H1 (cell line): ENCODE measurements around the gene BABAM2. TPM values are rescaled to one million over a fixed set of nuclear protein-coding genes. Genes with fewer than 3 reads are reported as not detected.

Source experiments
- CTCF ChIA-PET: fragments of 300-600 bp; sonication (Branson Sonifier 250); formaldehyde crosslinking; loops from one replicate; lab custom pipeline; 2021; ENCODE audit not compliant: partially characterized antibody; lab: Charles Lee
- POLR2A ChIA-PET: fragments of 300-600 bp; sonication (Branson Sonifier 250); formaldehyde crosslinking; loops from one replicate; lab custom pipeline; 2021; ENCODE audit warnings: inconsistent platforms; ENCODE audit not compliant: partially characterized antibody; lab: Charles Lee
- DNase-seq, 2 experiments: peaks; one replicate each; pipeline versions ENCODE4 v3.0.0 to v3.0.0-alpha.2; 2010 to 2022; ENCODE audit warnings: low spot score in 2 of 2, low read depth in 1 of 2, mixed read lengths in 1 of 2
- FAIRE-seq: peaks from 2 replicates; lab custom pipeline; 2011; peaks lifted over from hg19 to GRCh38; lab: Jason Lieb, UNC
- H2AFZ ChIP-seq: 2 replicates; pipeline ENCODE4 v1.8.1; 2012; ENCODE audit warnings: low read length, inconsistent platforms
- H2AK5ac ChIP-seq: 2 replicates; pipeline ENCODE4 v1.6.1; 2013; ENCODE audit warnings: low read depth, low read length
- H2BK120ac ChIP-seq: replicated peaks from 2 replicates; pipeline ENCODE3; 2013; ENCODE audit warnings: low read depth, low read length, inconsistent platforms
- H2BK12ac ChIP-seq: 2 replicates; pipeline ENCODE4 v1.6.1; 2013; ENCODE audit warnings: low read depth, low read length
- H2BK15ac ChIP-seq: 2 replicates; pipeline ENCODE4 v1.6.1; 2013; ENCODE audit warnings: low read length
- H2BK20ac ChIP-seq: 2 replicates; pipeline ENCODE4 v1.6.1; 2013; ENCODE audit warnings: low read length
- H2BK5ac ChIP-seq: 2 replicates; pipeline ENCODE4 v1.6.1; 2013; ENCODE audit warnings: low read depth, low read length
- H3K14ac ChIP-seq: 2 replicates; pipeline ENCODE4 v1.6.1; 2013; ENCODE audit warnings: inconsistent platforms; ENCODE audit not compliant: insufficient read length
- H3K18ac ChIP-seq: 2 replicates; pipeline ENCODE4 v1.6.1; 2013; ENCODE audit warnings: low read length; ENCODE audit errors: extremely low read depth
- H3K23ac ChIP-seq: 2 replicates; pipeline ENCODE4 v1.6.1; 2013; ENCODE audit warnings: inconsistent platforms; ENCODE audit not compliant: insufficient read length
- H3K23me2 ChIP-seq: 2 replicates; pipeline ENCODE4 v1.6.1; 2013; ENCODE audit warnings: low read depth, low read length
- H3K27ac ChIP-seq: 2 replicates; pipeline ENCODE4 v1.6.1; 2011; ENCODE audit warnings: low read depth, low read length, inconsistent platforms
- H3K27me3 ChIP-seq, 4 experiments: replicated peaks in 1 of 4; 1 replicate in 1 of 4; 2 replicates in 3 of 4; pipeline versions ENCODE4 v1.6.1 to v1.8.1; 2011 to 2013; ENCODE audit warnings: low read length in 3 of 4, mild to moderate bottlenecking in 3 of 4, inconsistent platforms in 2 of 4, mixed read lengths in 2 of 4, moderate library complexity in 1 of 4; ENCODE audit not compliant: control insufficient read depth in 3 of 4, insufficient read depth in 3 of 4; ENCODE audit errors: extremely low read depth in 1 of 4
- H3K36me3 ChIP-seq, 4 experiments: 2 replicates each; pipeline versions ENCODE4 v1.6.1 to v1.8.1; 2011 to 2013; ENCODE audit warnings: mild to moderate bottlenecking in 4 of 4, low read length in 3 of 4, moderate library complexity in 2 of 4, control low read depth in 1 of 4, inconsistent platforms in 1 of 4; ENCODE audit not compliant: insufficient read depth in 4 of 4, control insufficient read depth in 2 of 4
- H3K4ac ChIP-seq: replicated peaks from 2 replicates; pipeline ENCODE3; 2013; ENCODE audit warnings: low read length, low read depth, mixed read lengths, inconsistent platforms; ENCODE audit not compliant: insufficient read length
- H3K4me1 ChIP-seq, 4 experiments: replicated peaks in 1 of 4; 1 replicate in 1 of 4; 2 replicates in 3 of 4; pipeline versions ENCODE4 v1.6.1 to v1.8.1; 2011 to 2013; ENCODE audit warnings: low read length in 3 of 4, inconsistent platforms in 2 of 4, mixed read lengths in 1 of 4; ENCODE audit not compliant: insufficient read depth in 4 of 4, control insufficient read depth in 3 of 4
- H3K4me2 ChIP-seq, 2 experiments: 2 replicates each; pipeline versions ENCODE4 v1.6.1 to v1.8.1; 2011 to 2013; ENCODE audit warnings: low read depth in 2 of 2, low read length in 2 of 2, control low read depth in 1 of 2, inconsistent platforms in 1 of 2, mild to moderate bottlenecking in 1 of 2; ENCODE audit not compliant: insufficient read depth in 1 of 2
- H3K4me3 ChIP-seq, 4 experiments: fragments of 200-600, 300-600 bp in 1 of 4; sonication (generic), shearing (Covaris generic), sonication (Bioruptor Twin) in 1 of 4; 2 replicates each; pipeline versions ENCODE4 v1.5.1 to v1.8.1; 2011 to 2016; ENCODE audit warnings: low read length in 4 of 4, low read depth in 3 of 4, control low read depth in 2 of 4, inconsistent platforms in 2 of 4, mild to moderate bottlenecking in 2 of 4, mixed read lengths in 1 of 4, moderate library complexity in 1 of 4; ENCODE audit not compliant: insufficient read depth in 2 of 4; ENCODE audit errors: extremely low read depth in 1 of 4
- H3K56ac ChIP-seq: replicated peaks from 2 replicates; pipeline ENCODE3; 2013; ENCODE audit warnings: low read depth, mild to moderate bottlenecking, mixed read lengths, low read length, inconsistent platforms; ENCODE audit not compliant: insufficient read length
- H3K79me1 ChIP-seq: 2 replicates; pipeline ENCODE4 v1.6.1; 2013; ENCODE audit warnings: low read depth, low read length, control low read depth
- H3K79me2 ChIP-seq, 2 experiments: 2 replicates each; pipeline versions ENCODE4 v1.6.1 to v1.8.1; 2012 to 2013; ENCODE audit warnings: low read length in 2 of 2, mild to moderate bottlenecking in 2 of 2, inconsistent platforms in 1 of 2; ENCODE audit not compliant: insufficient read depth in 2 of 2, control insufficient read depth in 1 of 2
- H3K9ac ChIP-seq, 4 experiments: replicated peaks in 1 of 4; 1 replicate in 1 of 4; 2 replicates in 3 of 4; pipeline versions ENCODE4 v1.6.1 to v1.8.1; 2011 to 2013; ENCODE audit warnings: low read depth in 3 of 4, low read length in 3 of 4, control low read depth in 2 of 4, mild to moderate bottlenecking in 2 of 4, moderate library complexity in 2 of 4, inconsistent platforms in 1 of 4; ENCODE audit errors: extremely low read depth in 1 of 4
- H3K9me3 ChIP-seq, 2 experiments: 2 replicates each; pipeline versions ENCODE4 v1.6.1 to v1.8.1; 2012 to 2013; ENCODE audit warnings: mild to moderate bottlenecking in 2 of 2, moderate library complexity in 2 of 2, control low read depth in 1 of 2, inconsistent platforms in 1 of 2, low read depth in 1 of 2, low read length in 1 of 2, mixed read lengths in 1 of 2; ENCODE audit not compliant: insufficient read depth in 2 of 2
- H4K20me1 ChIP-seq, 2 experiments: replicated peaks in 1 of 2; 2 replicates each; pipeline versions ENCODE3 to v1.8.1; 2011 to 2013; ENCODE audit warnings: inconsistent platforms in 2 of 2, low read length in 2 of 2, mild to moderate bottlenecking in 1 of 2; ENCODE audit not compliant: insufficient read depth in 2 of 2, control insufficient read depth in 1 of 2
- H4K5ac ChIP-seq: 2 replicates; pipeline ENCODE4 v1.6.1; 2013; ENCODE audit warnings: low read length, low read depth, mixed read lengths, inconsistent platforms; ENCODE audit not compliant: insufficient read length
- H4K8ac ChIP-seq: 2 replicates; pipeline ENCODE4 v1.8.0; 2013; ENCODE audit warnings: mild to moderate bottlenecking, moderate library complexity, low read length, inconsistent platforms; ENCODE audit not compliant: insufficient read depth; ENCODE audit errors: extremely low read depth
- H4K91ac ChIP-seq: replicated peaks from 2 replicates; pipeline ENCODE3; 2013; ENCODE audit warnings: low read length, mixed read lengths, inconsistent platforms; ENCODE audit not compliant: insufficient read length
- ATF3 ChIP-seq: IDR thresholded peaks from 2 replicates; pipeline ENCODE4 v1.6.1; 2011; ENCODE audit warnings: low read depth, mild to moderate bottlenecking, low read length; ENCODE audit not compliant: insufficient read depth
- FOSL1 ChIP-seq: IDR thresholded peaks from 2 replicates; pipeline ENCODE4 v1.6.1; 2011; ENCODE audit warnings: mild to moderate bottlenecking, low read depth, low read length, moderate library complexity; ENCODE audit not compliant: insufficient read depth
- GTF2F1 ChIP-seq: IDR thresholded peaks from 2 replicates; pipeline ENCODE4 v1.6.1; 2012; ENCODE audit warnings: low read depth, low read length, improper control_type of control experiment, borderline replicate concordance
- RNF2 ChIP-seq: fragments of 200-900, 300-1000 bp; sonication (generic); IDR thresholded peaks from 2 replicates; pipeline ENCODE4 v1.7.1; 2016; ENCODE audit warnings: borderline replicate concordance, low read depth, mild to moderate bottlenecking, antibody characterized with exemption, low read length; ENCODE audit not compliant: poor library complexity, severe bottlenecking; ENCODE audit errors: missing control alignments
- SP1 ChIP-seq: IDR thresholded peaks from 2 replicates; pipeline ENCODE4 v1.6.1; 2011; ENCODE audit warnings: low read depth, low read length
- YY1 ChIP-seq: IDR thresholded peaks from 2 replicates; pipeline ENCODE4 v1.6.1; 2011; ENCODE audit warnings: low read depth, mild to moderate bottlenecking, low read length
- WGBS, 2 experiments: shearing (Covaris generic) in 1 of 2; methylation state at CpG; one replicate each; pipeline versions ENCODE4 v1.1.6 to v1.1.7; 2013 to 2015; ENCODE audit warnings: low lambda C conversion rate in 2 of 2, mixed read lengths in 2 of 2, inconsistent platforms in 1 of 2, low coverage in 1 of 2, missing lambda C conversion rate in 1 of 2; ENCODE audit not compliant: insufficient replicate concordance in 2 of 2, insufficient coverage in 1 of 2, insufficient read length in 1 of 2; ENCODE audit errors: extremely low coverage in 1 of 2, missing lambda C conversion rate in 1 of 2; 5-methylcytosine and 5-hydroxymethylcytosine counted together
- polyA plus RNA-seq, 7 experiments: library from polyadenylated mRNA; depleted of rRNA in 3 of 7; stranded (reverse) in 5 of 7; unstranded in 2 of 7; fragments of >200 nt in 5 of 7; fragments of 200-250 nt in 2 of 7; gene quantifications; 1 replicate in 5 of 7; 2 replicates in 1 of 7; 4 replicates in 1 of 7; pipeline versions ENCODE4 v1.2.1 to v1.2.3, GENCODE V29; 2011 to 2013; ENCODE audit warnings: missing spikeins in 2 of 7, mixed read lengths in 2 of 7
- total RNA-seq: library from RNA; stranded (reverse); fragmentation: NEBNext Ultra II Directional; extraction: Animal tissue kit (Norgen Biotek cat#: 25700); gene quantifications from 2 replicates; pipeline ENCODE4 v1.2.1, GENCODE V29; 2021

The BABAM2 gene
- total and polyA plus RNA-seq, 2 of the 8 experiments (the other 6 are each of a cell fraction or from before 2014, with no cell fraction given): 15.8 to 20.9 TPM

DNA sequence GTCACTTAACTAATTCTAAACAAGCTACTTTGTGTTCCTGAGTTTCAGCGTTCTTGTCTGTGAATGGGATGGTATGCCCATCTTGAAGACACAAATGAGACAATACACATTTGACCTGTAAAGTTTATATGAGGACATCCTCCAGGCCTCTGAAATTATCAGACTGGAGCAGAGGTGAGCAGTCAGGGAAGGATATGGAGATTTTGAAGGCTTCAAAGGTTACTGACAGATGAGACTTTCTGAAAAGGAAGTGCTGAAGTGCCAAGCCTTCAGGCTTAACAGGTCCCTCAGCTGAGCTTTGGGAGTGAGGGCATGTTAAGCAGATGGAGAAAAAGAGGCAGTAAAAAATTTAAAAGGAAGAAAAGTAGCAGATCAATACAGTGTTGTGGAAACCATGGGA, 391.2 kb downstream of the BABAM2 start:
- Histone ChIP-seq H2AK5ac (no peak overlapping the region), H3K4me1 (peaks cover 0 to 5% (median 0%) of the 10 kb centered on the region in 4 experiments; a peak in 1 of 7 replicates), H4K5ac (no peak overlapping the region), H3K23ac (no peak overlapping the region), H2AFZ (no peak overlapping the region), H3K9me3 (no peaks in the 10 kb centered on the region), H2BK120ac (no peak overlapping the region), H3K56ac (no peak overlapping the region), H3K79me1 (no peaks in the 10 kb centered on the region), H3K4ac (no peak overlapping the region), H4K8ac (no peak overlapping the region), H3K9ac (no peak overlapping the region), H3K4me3 (no peak overlapping the region), H3K79me2 (no peaks in the 10 kb centered on the region), H3K23me2 (no peaks in the 10 kb centered on the region), H3K14ac (no peak overlapping the region), H4K20me1 (no peaks in the 10 kb centered on the region), H3K27ac (no peak overlapping the region), H2BK12ac (no peak overlapping the region), H3K27me3 (no peaks in the 10 kb centered on the region), H3K36me3 (no peaks in the 10 kb centered on the region), H4K91ac (no peak overlapping the region), H2BK5ac (no peak overlapping the region), H2BK20ac (no peak overlapping the region), H3K4me2 (no peak overlapping the region), H2BK15ac (no peak overlapping the region), H3K18ac (no peak overlapping the region)
- POLR2A ChIA-PET: interaction anchor here (0.9 to 1.4 kb wide), 2 partner anchors 8 to 109 kb away, joined by 3 to 4 read pairs; no protein-coding TSS in a partner anchor
- FAIRE-seq (no peak), DNase-seq (no peak)
- TF ChIP-seq YY1 (no peak), SP1 (no peak), FOSL1 (no peak), ATF3 (no peak), RNF2 (no peak), GTF2F1 (no peak)
- CTCF ChIA-PET: interaction anchor here (0.9 to 1.5 kb wide), 2 partner anchors 17 to 115 kb away, joined by 3 to 5 read pairs; no protein-coding TSS in a partner anchor
- 100% methylated on average over 1 of the region's 1 CpG; no CpG with 5 or more reads in 1 of the 2 experiments for WGBS, 2 experiments
